Stomach smooth muscle (tissue), 2 donors: ENCODE results near the gene PLCD1.

Experiments
- H3K27ac ChIP-seq: one replicate; pipeline ENCODE4 v1.7.0; 2013; ENCODE audit warnings: mild to moderate bottlenecking, low read length, inconsistent platforms
- H3K27me3 ChIP-seq, 2 donors: one replicate each; pipeline ENCODE4 v1.7.0; 2013; ENCODE audit warnings: low read length in 2 of 2; ENCODE audit not compliant: insufficient read depth in 2 of 2, control insufficient read depth in 1 of 2
- H3K36me3 ChIP-seq, 2 donors: one replicate each; pipeline ENCODE4 v1.7.0; 2013; ENCODE audit warnings: low read length in 2 of 2; ENCODE audit not compliant: control insufficient read depth in 2 of 2, insufficient read depth in 2 of 2
- H3K4me1 ChIP-seq: one replicate; pipeline ENCODE4 v1.7.0; 2013; ENCODE audit warnings: low read length; ENCODE audit not compliant: control insufficient read depth, insufficient read depth
- H3K4me3 ChIP-seq, 2 donors: one replicate each; pipeline ENCODE4 v1.7.0; 2013; ENCODE audit warnings: low read length in 2 of 2
- H3K9ac ChIP-seq, 2 donors: one replicate each; pipeline ENCODE4 v1.7.0; 2013; ENCODE audit warnings: low read length in 2 of 2, mild to moderate bottlenecking in 1 of 2
- H3K9me3 ChIP-seq, 2 donors: one replicate each; pipeline ENCODE4 v1.7.0; 2013; ENCODE audit warnings: low read length in 2 of 2; ENCODE audit not compliant: control insufficient read depth in 2 of 2
- donor health status: healthy.
- donor health status: Pancreatic carcinoma.

PLCD1 gene

DNA sequence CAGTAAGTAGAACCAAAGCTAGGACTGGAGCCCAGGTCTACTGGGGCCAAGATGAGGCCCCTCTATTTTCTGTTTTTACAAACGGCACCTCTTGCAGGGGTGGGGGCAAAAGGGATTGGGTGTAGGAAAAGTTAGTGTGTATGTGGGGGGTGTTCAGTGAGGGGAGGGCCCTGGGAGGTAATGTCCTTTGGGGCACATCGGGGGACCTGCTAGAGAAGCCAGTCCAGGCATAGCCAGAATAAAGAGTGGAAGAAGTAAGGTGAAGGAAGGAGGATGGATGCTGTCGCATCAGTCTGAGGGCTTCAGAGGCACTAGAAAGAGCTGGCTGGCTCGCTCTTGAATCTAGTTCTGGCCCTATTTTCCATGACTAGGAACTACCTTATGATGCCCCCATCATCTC is 2.6 kb downstream of the PLCD1 start:
- no peaks in the 10 kb centered on the region for H3K9me3 ChIP-seq
- no peaks in the 10 kb centered on the region for H3K36me3 ChIP-seq
- H3K27ac ChIP-seq, result no peak overlapping the region
- peaks cover 52% of the 10 kb centered on the region for H3K4me1 ChIP-seq
- H3K4me3 ChIP-seq, result no peak overlapping the region
- H3K9ac ChIP-seq, result no peak overlapping the region
- H3K27me3 ChIP-seq, result no peaks in the 10 kb centered on the region

DNA sequence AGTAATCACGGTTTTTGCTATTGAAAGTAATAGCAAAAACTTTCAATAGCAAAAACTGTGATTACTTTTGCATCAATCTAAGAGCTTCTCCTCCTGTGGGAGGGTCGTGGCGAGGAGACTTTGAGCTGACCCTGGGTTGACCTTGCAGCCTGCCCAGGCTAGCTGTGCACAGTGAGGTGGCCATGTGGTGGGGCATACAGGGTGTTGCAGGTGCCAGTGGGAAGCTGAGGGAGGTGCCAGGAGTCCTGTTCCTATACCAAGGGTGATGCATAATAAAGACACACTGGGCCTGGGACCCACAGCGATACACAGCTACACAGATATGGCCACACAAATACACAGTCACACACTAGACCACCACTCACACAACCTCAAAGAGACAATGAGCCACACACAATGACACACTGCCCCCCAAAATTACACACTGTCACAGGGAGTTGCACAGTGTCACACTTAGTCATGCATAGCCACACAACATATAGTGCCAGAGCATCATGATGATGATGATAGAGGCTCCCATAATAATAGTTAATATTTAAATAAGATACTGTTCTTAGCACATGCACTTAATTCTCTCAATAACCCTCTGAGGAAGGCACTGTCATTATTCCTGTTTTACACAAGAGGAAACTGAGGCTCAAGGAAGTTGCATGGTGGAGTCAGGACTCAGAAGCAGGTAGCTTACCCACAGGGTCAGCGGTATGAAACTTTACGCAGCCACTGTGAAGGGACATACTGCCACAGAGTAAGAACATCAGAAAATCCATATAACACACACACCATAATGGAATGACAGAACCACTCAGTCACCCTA is 6.3 kb downstream of the PLCD1 start:
- Histone ChIP-seq H3K9ac (peak overlapping the region; percentile 71 to 97), H3K27me3 (no peaks in the 10 kb centered on the region), H3K4me3 (peak overlapping the region; percentile 86 to 90), H3K36me3 (peaks cover 6 to 11% of the 10 kb centered on the region in 2 donors), H3K27ac (peak overlapping the region; percentile 96), H3K4me1 (peaks cover 24% of the 10 kb centered on the region), H3K9me3 (no peaks in the 10 kb centered on the region)

DNA sequence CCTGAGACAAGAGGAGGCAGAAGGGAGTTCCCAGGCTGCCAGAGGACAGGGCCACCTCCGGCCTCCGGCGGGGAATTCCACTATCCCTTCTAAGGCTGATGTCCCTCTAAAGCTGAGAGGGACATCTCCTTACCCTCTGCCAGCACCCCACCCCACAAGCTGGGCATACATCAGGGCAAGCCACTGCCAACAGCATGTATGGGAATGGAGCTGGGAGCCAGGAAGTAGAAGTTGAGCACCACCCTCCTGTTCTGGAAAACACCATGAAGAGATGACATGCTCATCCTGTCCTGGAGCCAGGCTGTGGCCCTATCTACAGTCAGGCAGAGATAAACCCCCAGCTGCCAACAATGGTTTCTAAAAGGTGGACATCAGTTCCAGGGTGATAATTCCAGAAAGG is 7.1 kb downstream of the PLCD1 start:
- H3K4me1 ChIP-seq, result peaks cover 22% of the 10 kb centered on the region
- H3K27ac ChIP-seq, result no peak overlapping the region
- no peaks in the 10 kb centered on the region for H3K27me3 ChIP-seq
- no peak overlapping the region for H3K9ac ChIP-seq
- H3K9me3 ChIP-seq, result no peaks in the 10 kb centered on the region
- peaks cover 9 to 15% of the 10 kb centered on the region in 2 donors for H3K36me3 ChIP-seq
- no peak overlapping the region for H3K4me3 ChIP-seq

DNA sequence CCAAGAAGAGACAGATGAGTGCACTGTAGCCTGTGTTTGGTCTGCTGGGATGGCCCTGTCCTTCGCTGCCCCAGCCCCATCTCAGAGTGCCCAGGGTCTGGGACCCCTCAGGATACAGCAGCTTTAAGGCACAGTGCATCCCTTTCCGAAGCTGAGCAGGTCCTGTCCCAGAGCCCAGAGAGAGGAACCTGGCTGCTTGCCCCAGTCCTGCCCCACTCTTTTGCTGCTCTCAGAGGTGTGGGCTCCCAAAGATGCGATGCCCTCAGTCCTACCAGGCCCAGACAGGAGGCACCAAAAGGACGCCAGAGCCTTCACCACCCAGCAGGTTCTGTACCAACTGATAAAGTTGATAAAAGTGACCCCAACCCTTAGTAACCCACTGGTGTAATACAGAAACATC is 8.2 kb downstream of the PLCD1 start:
- Histone ChIP-seq H3K9me3 (peaks cover 0 to 8% of the 10 kb centered on the region in 2 donors), H3K27me3 (no peaks in the 10 kb centered on the region), H3K27ac (no peak overlapping the region), H3K9ac (no peak overlapping the region), H3K4me1 (peaks cover 20% of the 10 kb centered on the region), H3K36me3 (peaks cover 15 to 26% of the 10 kb centered on the region in 2 donors), H3K4me3 (no peak overlapping the region)

DNA sequence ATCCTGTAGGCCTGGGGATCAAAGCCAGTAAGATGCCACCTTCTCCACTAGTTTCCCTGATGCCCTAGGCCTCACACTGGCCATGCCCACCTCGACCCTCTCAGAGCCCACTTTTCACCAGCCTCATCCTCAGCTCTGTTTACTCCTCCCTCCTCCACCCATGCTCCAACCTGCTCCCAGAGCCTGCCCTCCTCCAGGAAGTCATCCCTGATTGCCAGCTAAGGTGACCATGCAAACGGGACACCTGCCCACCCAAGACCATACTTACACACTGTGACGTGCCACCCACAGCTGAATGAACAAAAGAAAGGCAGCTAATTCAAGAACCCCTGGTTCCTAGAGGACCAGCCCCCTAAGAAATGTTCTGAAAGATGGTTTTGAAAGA is 9.1 kb downstream of the PLCD1 start:
- no peaks in the 10 kb centered on the region for H3K27me3 ChIP-seq
- no peak overlapping the region for H3K4me3 ChIP-seq
- H3K27ac ChIP-seq, result no peak overlapping the region
- peaks cover 13% of the 10 kb centered on the region for H3K4me1 ChIP-seq
- no peak overlapping the region for H3K9ac ChIP-seq
- H3K36me3 ChIP-seq, result peaks cover 22 to 35% of the 10 kb centered on the region in 2 donors
- H3K9me3 ChIP-seq, result peaks cover 0 to 14% of the 10 kb centered on the region in 2 donors

DNA sequence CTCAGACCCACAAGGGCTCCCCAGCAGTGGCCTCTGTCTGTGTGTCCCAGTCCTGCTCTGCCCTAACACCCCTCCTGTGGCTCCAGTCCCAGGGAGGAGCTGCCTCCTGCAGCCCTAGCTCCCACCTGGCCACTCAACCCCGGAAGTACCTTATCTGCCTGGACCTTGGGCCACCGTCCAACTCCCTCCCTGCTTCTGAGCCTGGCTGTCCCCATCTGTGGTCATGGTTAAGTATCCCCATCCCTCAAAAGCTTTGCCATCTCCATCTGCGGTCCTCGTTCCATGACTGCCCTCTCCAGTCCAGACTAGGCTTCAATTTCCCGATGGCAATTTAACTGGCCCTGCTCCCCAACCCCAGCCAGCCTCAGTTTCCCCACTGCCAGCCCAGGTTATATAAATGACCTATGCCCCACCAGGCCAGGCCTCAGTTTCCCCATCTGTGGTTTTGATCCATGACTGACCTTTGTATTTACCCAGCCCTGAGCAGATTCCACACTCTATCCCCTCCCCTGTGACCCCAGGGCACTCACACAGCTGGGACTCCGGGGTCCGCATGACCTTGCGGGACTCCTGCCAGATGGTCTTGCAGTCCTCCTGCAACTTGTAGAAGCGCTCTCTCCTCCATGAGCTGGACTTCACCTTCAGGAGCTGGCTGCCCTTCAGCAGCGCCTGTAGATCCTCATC is 9.6 kb downstream of the PLCD1 start:
- peaks cover 25 to 40% of the 10 kb centered on the region in 2 donors for H3K36me3 ChIP-seq
- H3K27ac ChIP-seq, result no peak overlapping the region
- no peak overlapping the region for H3K9ac ChIP-seq
- peaks cover 0 to 14% of the 10 kb centered on the region in 2 donors for H3K9me3 ChIP-seq
- no peaks in the 10 kb centered on the region for H3K27me3 ChIP-seq
- H3K4me3 ChIP-seq, result no peak overlapping the region
- peaks cover 9% of the 10 kb centered on the region for H3K4me1 ChIP-seq

DNA sequence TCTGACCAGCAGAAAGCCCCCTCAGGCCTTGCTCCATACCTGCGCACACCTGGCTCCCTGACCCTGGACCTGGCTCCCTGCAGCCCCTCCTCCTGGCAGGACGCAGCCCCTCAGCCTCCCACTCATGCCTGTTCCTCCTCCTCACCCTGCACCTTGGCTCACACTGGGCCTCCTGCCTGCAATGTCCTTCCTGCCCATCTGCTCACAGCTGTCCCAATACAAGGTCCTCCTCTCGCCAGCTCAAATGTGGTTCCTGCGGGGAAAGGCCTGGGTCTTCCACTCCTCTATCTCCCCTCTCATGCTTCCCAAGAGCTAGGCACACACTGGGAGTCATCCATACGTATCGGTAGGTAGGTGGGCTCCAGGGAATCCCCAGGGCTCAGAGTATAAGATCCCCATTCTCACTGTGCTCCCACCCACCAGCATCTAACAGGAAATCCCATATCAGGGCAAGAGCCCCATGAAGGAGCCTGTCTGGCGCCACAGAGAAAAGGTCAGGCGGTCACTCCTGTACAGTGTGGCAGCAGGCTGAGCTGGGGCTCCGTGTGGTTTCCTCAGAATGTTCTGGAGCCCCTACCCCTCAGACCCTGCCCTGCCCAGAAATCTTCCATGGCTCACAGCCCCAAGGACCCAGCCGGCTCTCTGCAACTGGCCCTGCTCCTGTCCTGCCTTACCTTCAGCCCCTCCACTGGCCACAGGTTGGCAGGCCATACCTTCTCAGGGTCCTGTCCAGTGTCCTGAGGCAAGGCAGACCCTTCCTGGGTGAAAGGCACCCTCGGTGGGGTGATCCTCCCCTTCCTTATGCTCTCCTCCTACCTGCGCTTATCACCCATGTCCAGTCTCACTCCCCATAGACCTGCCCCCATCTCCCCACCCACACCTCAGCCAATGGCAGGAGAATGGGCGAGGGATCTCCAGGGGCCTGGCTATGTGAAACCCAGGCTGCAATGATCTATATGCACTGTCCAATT is 10.9 kb downstream of the PLCD1 start:
- Histone ChIP-seq H3K9me3 (peaks cover 0 to 14% of the 10 kb centered on the region in 2 donors), H3K9ac (no peak overlapping the region), H3K4me1 (peaks cover 3% of the 10 kb centered on the region), H3K4me3 (no peak overlapping the region), H3K27ac (no peak overlapping the region), H3K36me3 (peaks cover 25 to 43% of the 10 kb centered on the region in 2 donors), H3K27me3 (no peaks in the 10 kb centered on the region)

DNA sequence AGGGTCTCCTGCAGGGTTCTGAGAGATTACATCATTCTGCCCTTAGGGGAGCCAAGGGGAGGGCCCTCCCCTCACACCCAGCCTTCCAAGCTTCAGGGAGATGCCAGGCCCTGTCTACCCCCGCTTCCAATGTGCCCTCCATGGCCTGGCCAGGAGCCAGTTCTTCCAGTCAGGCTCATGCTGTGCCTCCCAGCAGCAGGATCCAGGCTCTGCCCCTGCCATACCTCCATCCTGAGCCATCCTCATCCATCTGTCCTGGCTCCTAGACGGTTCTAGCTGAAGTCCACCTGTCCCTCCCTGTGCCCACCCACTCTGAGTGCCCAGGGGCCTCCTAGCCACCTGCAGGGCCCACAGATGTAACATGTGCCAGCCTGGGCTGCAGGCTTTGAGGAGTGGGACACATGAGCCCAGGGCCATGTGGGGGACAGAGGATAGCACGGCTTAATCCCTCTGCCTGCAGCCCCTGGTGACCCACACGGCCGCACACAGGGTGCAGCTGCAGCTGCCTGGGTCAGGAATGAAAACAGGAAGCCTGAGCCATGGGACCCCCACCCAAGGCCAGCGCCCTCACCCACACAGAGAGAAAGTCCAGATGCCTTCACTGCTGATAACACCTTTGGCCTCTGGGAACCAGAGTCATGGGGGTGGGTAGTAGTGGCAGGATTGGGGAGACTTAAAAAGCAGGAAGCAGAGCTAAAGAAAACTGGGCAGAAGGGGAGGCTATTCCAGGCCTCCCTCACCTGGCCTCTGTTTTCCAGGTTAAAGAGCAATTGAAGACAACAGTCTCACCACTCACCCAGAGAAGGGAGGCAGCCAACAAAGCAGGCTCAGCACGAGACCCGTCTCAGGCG is 11.8 kb downstream of the PLCD1 start:
- Histone ChIP-seq H3K27ac (no peak overlapping the region), H3K9ac (no peak overlapping the region), H3K4me1 (no peaks in the 10 kb centered on the region), H3K9me3 (peaks cover 0 to 14% of the 10 kb centered on the region in 2 donors), H3K4me3 (no peak overlapping the region), H3K36me3 (peaks cover 25 to 46% of the 10 kb centered on the region in 2 donors), H3K27me3 (no peaks in the 10 kb centered on the region)

DNA sequence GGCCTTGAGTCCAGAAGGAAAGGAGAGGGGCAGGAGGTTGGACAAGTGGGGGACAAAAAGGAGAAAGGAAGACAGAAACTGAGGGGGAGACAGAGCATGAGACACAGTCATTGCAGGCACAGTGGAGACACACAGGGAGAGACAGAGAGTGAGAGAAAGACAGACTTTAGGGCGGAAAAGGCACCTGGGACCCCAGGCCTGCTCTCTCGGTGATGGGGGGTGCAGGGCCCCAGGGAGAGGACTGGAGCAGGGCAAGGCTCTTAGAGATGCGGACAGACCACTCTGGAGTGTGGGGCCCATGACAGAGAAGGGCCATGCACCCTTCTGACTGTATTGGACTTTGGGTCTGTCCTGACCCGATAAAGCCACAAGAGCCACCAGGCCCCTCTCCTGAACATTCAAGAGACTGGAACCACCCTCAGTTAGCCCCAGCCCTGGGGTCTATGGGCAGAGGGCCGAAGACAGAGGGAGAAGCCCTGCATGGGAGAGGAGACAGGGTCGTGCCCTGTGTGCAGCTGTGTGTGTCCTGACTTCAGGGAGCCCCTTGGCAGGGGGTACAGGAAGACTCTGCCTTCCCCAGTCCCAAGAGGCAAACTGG is 12.5 kb downstream of the PLCD1 start:
- H3K9me3 ChIP-seq, result peaks cover 0 to 14% of the 10 kb centered on the region in 2 donors
- no peak overlapping the region for H3K4me3 ChIP-seq
- peaks cover 25 to 46% of the 10 kb centered on the region in 2 donors for H3K36me3 ChIP-seq
- no peak overlapping the region for H3K27ac ChIP-seq
- H3K4me1 ChIP-seq, result no peaks in the 10 kb centered on the region
- H3K27me3 ChIP-seq, result no peaks in the 10 kb centered on the region
- H3K9ac ChIP-seq, result no peak overlapping the region
